ENCODE data around the gene PMEPA1. TPM values are rescaled to one million over a fixed set of nuclear protein-coding genes. Genes with fewer than 3 reads are reported as not detected.

PMEPA1 gene
- total RNA-seq, 1 experiment from 2014 or later: 1,302 TPM

DNA sequence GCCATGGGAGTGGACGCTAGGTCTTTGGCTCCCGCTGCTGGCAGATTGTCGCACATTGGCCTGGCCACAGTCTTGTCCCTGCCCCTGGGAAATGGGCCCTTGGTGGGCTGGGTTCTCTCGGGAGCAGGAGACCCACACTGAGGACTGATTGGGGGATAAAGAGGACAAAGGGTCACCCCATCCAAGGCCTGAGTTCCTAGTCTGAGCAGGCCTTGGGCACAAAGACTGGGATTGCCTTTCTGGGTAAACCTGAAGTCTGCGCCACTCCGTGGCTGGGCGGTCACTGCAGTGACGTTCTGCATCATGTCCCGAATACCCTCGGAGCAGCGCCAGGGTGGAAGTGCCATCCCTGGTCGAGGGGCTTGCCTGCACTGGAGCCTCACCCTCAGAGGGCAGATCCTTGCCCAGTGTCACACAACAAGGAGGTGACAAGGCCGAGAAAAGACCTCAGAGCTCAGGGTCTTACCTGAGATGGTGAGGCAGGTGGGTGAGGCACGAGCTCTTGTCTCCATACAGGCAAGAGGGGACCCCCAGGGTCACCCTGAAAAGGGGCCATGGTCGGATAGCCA lies 53.5 kb downstream of the PMEPA1 start:
- Mint-ChIP-seq H3K36me3 (ENCODE audit: insufficient read depth, unreplicated experiment) (peaks cover 100% of the 10 kb centered on the region), H3K27me3 (ENCODE audit: unreplicated experiment) (no peaks in the 10 kb centered on the region), H3K4me3 (ENCODE audit: low read depth, unreplicated experiment) (no peak overlapping the region), H3K27ac (ENCODE audit: unreplicated experiment) (peak overlapping the region; percentile 95), H3K9me3 (ENCODE audit: low read depth, unreplicated experiment) (no peaks in the 10 kb centered on the region), H3K4me1 (ENCODE audit: low read depth, unreplicated experiment) (peaks cover 64% of the 10 kb centered on the region)
- BruUV-seq (replicated peaks): no TSS peak
- CTCF ChIA-PET: interaction anchor here (2.2 kb wide), 1 partner anchor 34 kb away, joined by 6 read pairs; no protein-coding TSS in a partner anchor
- TF ChIP-seq, protein P1, sequence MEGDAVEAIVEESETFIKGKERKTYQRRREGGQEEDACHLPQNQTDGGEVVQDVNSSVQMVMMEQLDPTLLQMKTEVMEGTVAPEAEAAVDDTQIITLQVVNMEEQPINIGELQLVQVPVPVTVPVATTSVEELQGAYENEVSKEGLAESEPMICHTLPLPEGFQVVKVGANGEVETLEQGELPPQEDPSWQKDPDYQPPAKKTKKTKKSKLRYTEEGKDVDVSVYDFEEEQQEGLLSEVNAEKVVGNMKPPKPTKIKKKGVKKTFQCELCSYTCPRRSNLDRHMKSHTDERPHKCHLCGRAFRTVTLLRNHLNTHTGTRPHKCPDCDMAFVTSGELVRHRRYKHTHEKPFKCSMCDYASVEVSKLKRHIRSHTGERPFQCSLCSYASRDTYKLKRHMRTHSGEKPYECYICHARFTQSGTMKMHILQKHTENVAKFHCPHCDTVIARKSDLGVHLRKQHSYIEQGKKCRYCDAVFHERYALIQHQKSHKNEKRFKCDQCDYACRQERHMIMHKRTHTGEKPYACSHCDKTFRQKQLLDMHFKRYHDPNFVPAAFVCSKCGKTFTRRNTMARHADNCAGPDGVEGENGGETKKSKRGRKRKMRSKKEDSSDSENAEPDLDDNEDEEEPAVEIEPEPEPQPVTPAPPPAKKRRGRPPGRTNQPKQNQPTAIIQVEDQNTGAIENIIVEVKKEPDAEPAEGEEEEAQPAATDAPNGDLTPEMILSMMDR (IDR thresholded peaks at IDR 0.05; ENCODE audit: unreplicated experiment): no peak
- intact Hi-C loops (cut with micrococcal nuclease; ENCODE audit: unreplicated experiment): no loop called here
- DNase-seq: peak; percentile 2

DNA sequence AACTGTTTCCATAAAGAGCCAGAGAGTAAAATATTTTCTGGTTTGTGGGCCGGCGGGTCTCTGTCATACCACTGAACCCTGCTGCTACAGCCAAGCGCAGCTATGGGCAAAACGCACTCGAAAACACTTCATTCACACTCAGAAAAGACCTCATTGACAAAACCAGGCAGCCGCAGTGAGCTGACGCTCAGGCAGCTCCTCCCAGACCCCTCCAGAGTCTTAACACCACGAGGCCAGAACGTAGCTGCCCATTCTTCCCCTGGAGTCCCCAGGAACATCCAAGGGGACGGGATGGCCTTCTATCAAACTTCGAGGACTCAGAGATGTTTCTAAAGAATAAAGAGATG lies 54.0 kb downstream of the PMEPA1 start:
- intact Hi-C loops (cut with micrococcal nuclease; ENCODE audit: unreplicated experiment): no loop called here
- no peaks in the 10 kb centered on the region for H3K27me3 Mint-ChIP-seq (ENCODE audit: unreplicated experiment)
- CTCF ChIA-PET: interaction anchor here (2.2 kb wide), 1 partner anchor 33 kb away, joined by 6 read pairs; no protein-coding TSS in a partner anchor
- no peaks in the 10 kb centered on the region for H3K9me3 Mint-ChIP-seq (ENCODE audit: low read depth, unreplicated experiment)
- peaks cover 60% of the 10 kb centered on the region for H3K4me1 Mint-ChIP-seq (ENCODE audit: low read depth, unreplicated experiment)
- H3K27ac Mint-ChIP-seq (ENCODE audit: unreplicated experiment): peak overlapping the region; percentile 95
- H3K36me3 Mint-ChIP-seq (ENCODE audit: insufficient read depth, unreplicated experiment): peaks cover 100% of the 10 kb centered on the region
- BruUV-seq (replicated peaks): no TSS peak
- TF ChIP-seq, protein P1 (IDR thresholded peaks at IDR 0.05; ENCODE audit: unreplicated experiment): no peak
- peak overlapping the region; percentile 12 for H3K4me3 Mint-ChIP-seq (ENCODE audit: low read depth, unreplicated experiment)
- no peak for DNase-seq

DNA sequence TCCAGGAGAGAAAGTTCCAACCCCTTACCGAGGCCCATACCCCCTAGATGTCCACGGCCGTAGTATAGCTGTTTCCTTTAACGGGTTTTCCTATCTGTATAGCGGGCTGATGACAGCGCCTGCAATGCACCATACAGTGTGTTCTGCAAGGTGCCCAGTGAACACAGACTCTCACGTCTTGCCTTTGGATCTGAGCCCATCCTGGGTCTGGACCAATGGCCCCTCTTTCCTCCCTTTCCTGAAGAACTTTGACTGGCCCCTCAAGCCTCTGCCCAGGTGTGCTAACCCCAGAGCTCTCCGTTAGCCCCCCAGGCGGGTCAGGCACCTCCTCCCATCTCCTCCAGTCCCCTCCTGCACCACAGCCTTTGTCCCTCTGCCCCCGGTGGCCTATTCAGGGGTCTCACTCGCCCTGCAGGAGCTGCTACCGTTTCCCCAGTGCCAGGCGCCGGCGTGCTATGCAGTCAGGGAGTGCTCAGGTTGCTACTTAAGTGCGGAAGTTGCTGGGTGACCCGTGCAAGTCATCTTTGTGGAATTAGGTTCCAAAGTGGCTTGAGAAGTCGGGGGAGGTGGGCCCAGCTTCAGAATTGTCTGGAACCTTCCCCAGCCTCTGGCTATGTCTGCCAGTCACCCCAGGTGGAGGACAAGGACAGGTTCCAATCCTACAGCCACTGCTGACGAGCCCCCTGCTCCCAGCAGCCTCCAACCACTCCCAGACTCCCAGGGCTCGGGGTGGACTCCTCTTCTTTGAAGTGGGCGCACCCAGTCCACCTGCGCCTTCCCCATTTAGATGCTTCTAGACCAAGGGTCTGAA lies 54.6 kb downstream of the PMEPA1 start:
- CTCF ChIA-PET: interaction anchor here (0.6 to 2.2 kb wide), 3 partner anchors 14 to 610 kb away, joined by 3 to 6 read pairs (median 3); no protein-coding TSS in a partner anchor
- intact Hi-C loops (cut with micrococcal nuclease; ENCODE audit: unreplicated experiment): no loop called here
- Mint-ChIP-seq H3K9me3 (ENCODE audit: low read depth, unreplicated experiment) (no peaks in the 10 kb centered on the region), H3K27me3 (ENCODE audit: unreplicated experiment) (no peaks in the 10 kb centered on the region), H3K4me1 (ENCODE audit: low read depth, unreplicated experiment) (peaks cover 60% of the 10 kb centered on the region), H3K36me3 (ENCODE audit: insufficient read depth, unreplicated experiment) (peaks cover 100% of the 10 kb centered on the region), H3K4me3 (ENCODE audit: low read depth, unreplicated experiment) (peak overlapping the region; percentile 12), H3K27ac (ENCODE audit: unreplicated experiment) (peak overlapping the region; percentile 95)
- BruUV-seq (replicated peaks): no TSS peak
- TF ChIP-seq, protein P1 (IDR thresholded peaks at IDR 0.05; ENCODE audit: unreplicated experiment): no peak
- peak; percentile 20 for DNase-seq

DNA sequence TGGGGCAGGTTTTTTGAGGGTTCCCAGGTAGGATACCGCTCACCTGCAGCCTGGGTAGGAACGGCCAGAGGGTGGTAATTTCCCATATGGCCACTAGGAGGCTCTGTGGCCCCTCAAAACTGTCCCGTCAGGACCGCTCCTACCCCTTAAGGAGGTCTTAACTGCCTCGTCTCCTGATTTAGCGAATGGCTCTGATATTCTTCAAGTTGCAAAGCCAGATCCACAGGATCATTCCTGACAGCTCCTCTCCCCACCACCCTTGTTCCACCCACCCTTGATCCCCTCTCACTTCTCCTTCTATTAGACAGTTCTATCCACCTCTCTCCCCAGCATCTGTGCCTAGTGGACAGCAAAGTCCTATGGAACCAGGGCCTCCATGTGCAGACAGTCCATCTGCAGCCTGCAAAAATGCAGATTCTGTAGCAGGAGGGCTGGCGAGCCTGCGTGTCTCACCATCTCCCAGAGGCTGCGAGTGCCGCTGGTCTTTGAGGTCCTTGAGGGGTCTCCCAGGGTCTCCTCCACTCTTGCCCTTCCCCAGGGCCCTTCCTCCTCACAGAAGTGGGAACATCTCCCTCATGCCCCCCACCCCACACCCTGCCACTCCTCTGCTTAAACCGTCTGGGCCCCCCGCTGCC lies 55.3 kb downstream of the PMEPA1 start:
- CTCF ChIA-PET: interaction anchor here (0.6 to 1.5 kb wide), 6 partner anchors 11 to 611 kb away, joined by 3 to 5 read pairs (median 3); no protein-coding TSS in a partner anchor

More for the DNA sequence above, 55.3 kb downstream of the PMEPA1 start:
- TF ChIP-seq, protein P1 (IDR thresholded peaks at IDR 0.05; ENCODE audit: unreplicated experiment): peak; percentile 96
- no TSS peak for BruUV-seq (replicated peaks)
- no peaks in the 10 kb centered on the region for H3K27me3 Mint-ChIP-seq (ENCODE audit: unreplicated experiment)
- peaks cover 56% of the 10 kb centered on the region for H3K4me1 Mint-ChIP-seq (ENCODE audit: low read depth, unreplicated experiment)
- H3K9me3 Mint-ChIP-seq (ENCODE audit: low read depth, unreplicated experiment): no peaks in the 10 kb centered on the region
- H3K36me3 Mint-ChIP-seq (ENCODE audit: insufficient read depth, unreplicated experiment): peaks cover 100% of the 10 kb centered on the region
- peak overlapping the region; percentile 95 for H3K27ac Mint-ChIP-seq (ENCODE audit: unreplicated experiment)
- peak; percentile 69 for DNase-seq
- intact Hi-C loops (cut with micrococcal nuclease; ENCODE audit: unreplicated experiment): no loop called here
- H3K4me3 Mint-ChIP-seq (ENCODE audit: low read depth, unreplicated experiment): peak overlapping the region; percentile 12
